ENCODE data around the gene TMEM132D. TPM values are rescaled to one million over a fixed set of nuclear protein-coding genes. Genes with fewer than 3 reads are reported as not detected.

Gene TMEM132D
- total RNA-seq, 1 donor from 2014 or later: 1.0 TPM

GRCh38 chr12:129790930-129791329, 112.9 kb downstream of the TMEM132D start:
- no peak overlapping the region for H3K27ac ChIP-seq
- ATAC-seq (no peak), DNase-seq (no peak)
- H3K36me3 ChIP-seq: no peaks in the 10 kb centered on the region
- H3K4me1 ChIP-seq: no peaks in the 10 kb centered on the region
- no peaks in the 10 kb centered on the region for H3K9me3 ChIP-seq
- TF ChIP-seq CTCF (IDR thresholded peaks at IDR 0.05): no peak
- no peaks in the 10 kb centered on the region for H3K27me3 ChIP-seq
- intact Hi-C loops (cut with DNase I): no loop called here
- no peak overlapping the region for H3K4me3 ChIP-seq

DNA sequence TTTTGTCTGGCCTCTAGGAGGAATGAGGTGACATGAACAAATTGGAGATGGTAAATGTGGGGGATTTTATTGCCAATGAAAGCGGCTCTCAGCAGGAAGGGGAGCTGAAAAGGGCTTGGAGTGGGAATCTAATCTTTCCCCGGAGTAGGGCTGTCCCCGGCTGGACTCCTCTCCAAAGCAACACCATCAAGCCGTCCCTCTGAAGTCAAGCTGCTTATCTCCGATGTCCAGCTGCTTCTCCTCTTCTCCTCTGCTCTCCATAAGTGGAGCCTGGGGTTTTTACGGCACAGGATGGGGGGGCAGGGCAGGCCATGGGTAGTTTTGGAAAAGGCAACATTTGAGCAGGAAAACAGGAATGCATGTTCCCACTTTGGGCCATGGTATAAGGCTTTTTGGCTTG, 113.5 kb downstream of the TMEM132D start:
- H3K4me1 ChIP-seq: no peaks in the 10 kb centered on the region
- H3K27me3 ChIP-seq: no peaks in the 10 kb centered on the region
- no peak for ATAC-seq
- DNase-seq: no peak
- intact Hi-C loops (cut with DNase I): no loop called here
- TF ChIP-seq CTCF (IDR thresholded peaks at IDR 0.05): no peak
- H3K27ac ChIP-seq: no peak overlapping the region
- H3K4me3 ChIP-seq: no peak overlapping the region
- no peaks in the 10 kb centered on the region for H3K9me3 ChIP-seq
- H3K36me3 ChIP-seq: no peaks in the 10 kb centered on the region

DNA sequence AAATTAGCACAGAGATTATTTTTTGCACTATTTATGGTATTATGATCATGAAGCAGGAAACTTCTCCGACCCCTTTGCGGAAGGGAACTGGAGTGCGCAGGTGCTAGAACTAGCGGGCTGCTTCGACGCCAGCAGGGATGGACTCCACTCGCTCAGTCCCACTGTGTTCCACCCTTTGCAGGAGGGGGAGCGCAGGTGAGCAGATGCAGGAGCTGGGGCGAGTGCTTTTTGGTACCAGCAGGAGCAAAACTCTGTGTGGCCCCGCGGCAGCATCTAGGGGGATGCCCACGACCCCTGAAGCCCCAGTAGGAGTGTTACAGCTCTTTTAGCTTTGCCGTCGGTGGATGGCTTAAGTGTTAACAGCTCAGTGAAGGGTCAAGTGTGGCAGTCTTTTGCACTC, 113.9 kb downstream of the TMEM132D start:
- Histone ChIP-seq H3K27ac (no peak overlapping the region), H3K4me3 (no peak overlapping the region), H3K4me1 (no peaks in the 10 kb centered on the region), H3K27me3 (no peaks in the 10 kb centered on the region), H3K9me3 (no peaks in the 10 kb centered on the region), H3K36me3 (no peaks in the 10 kb centered on the region)
- TF ChIP-seq CTCF (IDR thresholded peaks at IDR 0.05): no peak
- DNase-seq (no peak), ATAC-seq (no peak)
- intact Hi-C loops (cut with DNase I): no loop called here

DNA sequence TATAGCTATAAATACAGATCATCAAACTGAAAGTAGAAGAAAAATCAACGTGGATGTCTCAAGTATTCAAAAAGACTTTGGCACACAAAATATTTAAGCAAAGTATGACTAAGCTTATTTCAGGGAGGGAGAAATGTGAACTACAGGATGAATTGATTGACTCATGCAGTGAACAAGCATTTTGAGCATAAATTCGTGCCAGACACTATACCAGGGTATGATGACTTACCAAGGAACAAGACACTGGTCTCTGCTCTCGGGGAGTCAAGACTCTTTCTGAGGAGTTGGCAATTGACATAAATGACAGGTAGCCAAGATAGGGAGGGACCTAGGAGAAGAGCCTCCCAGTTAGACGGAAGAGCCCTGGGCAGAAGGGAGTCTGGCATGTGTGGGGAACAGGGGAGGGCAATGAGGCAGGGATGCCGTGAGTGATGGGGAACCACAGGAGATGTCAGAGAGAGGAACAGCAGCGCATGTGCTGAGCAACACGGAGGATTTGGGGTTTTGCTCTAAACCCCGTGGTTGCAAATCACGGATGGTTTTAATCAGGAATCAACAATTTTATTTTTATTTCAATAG, 115.2 kb downstream of the TMEM132D start:
- intact Hi-C loops (cut with DNase I): no loop called here
- Histone ChIP-seq H3K36me3 (no peaks in the 10 kb centered on the region), H3K4me1 (no peaks in the 10 kb centered on the region), H3K27ac (no peak overlapping the region), H3K4me3 (no peak overlapping the region), H3K27me3 (no peaks in the 10 kb centered on the region), H3K9me3 (no peaks in the 10 kb centered on the region)
- ATAC-seq (no peak), DNase-seq (no peak)
- TF ChIP-seq CTCF (IDR thresholded peaks at IDR 0.05): no peak

DNA sequence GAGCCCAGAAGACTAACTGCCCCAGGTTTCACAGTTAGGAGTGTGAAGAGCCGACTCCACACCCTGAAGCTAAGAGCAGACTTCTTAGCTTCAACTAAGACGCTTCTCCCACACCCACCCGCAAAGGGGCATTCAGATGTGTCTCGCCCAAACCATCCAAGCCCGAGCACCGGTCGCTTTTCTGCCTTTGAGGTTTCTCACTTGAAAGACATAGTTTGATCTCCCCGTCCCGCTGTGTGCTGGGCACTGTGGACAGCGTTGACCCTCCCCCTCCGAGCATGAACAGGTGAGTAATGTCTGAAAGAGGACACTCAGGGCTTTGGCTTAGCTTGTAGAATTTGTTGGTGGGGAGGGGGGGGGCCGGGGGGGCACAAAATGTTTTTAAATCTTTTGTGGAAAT, 123.8 kb downstream of the TMEM132D start:
- Histone ChIP-seq H3K4me1 (no peaks in the 10 kb centered on the region), H3K36me3 (no peaks in the 10 kb centered on the region), H3K27me3 (no peaks in the 10 kb centered on the region), H3K4me3 (no peak overlapping the region), H3K9me3 (no peaks in the 10 kb centered on the region), H3K27ac (no peak overlapping the region)
- TF ChIP-seq CTCF (IDR thresholded peaks at IDR 0.05): no peak
- ATAC-seq (no peak), DNase-seq (no peak)
- intact Hi-C loops (cut with DNase I): no loop called here

- Histone ChIP-seq H3K27ac (no peak overlapping the region), H3K9me3 (no peaks in the 10 kb centered on the region), H3K4me1 (no peaks in the 10 kb centered on the region), H3K36me3 (no peaks in the 10 kb centered on the region), H3K4me3 (no peak overlapping the region), H3K27me3 (no peaks in the 10 kb centered on the region)
- DNase-seq (no peak), ATAC-seq (no peak)
- TF ChIP-seq CTCF (IDR thresholded peaks at IDR 0.05): no peak
- intact Hi-C loops (cut with DNase I): no loop called here
These were observed 124.8 kb downstream of the TMEM132D start for GRCh38 chr12:129779033-129779432.
